SK-N-DZ (cell line): Measurements from ENCODE around the gene SERPINB10.

ENCODE experiments used
- DNase-seq: peaks from one replicate; pipeline ENCODE4 v3.0.0-alpha.2; 2015; ENCODE audit warnings: low spot score

Gene SERPINB10

GRCh38 chr18:63980896-63981460, 73.2 kb downstream of the SERPINB10 start:
- no peak for DNase-seq

DNA sequence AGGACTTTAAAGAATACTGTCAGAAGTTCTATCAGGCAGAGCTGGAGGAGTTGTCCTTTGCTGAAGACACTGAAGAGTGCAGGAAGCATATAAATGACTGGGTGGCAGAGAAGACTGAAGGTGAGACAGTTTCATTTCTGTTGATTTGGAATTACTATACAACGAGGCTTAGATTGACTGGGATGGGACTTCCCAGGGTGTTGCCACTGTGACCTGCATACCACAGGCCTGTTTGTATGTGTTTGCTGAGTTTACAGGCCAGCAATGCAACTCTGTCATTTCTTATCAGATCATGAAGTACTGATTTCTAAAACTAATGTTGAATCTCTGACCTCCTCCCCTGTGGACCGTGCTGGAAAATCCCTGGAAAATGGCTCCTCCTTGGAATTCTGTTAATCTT, 74.0 kb downstream of the SERPINB10 start:
- no peak for DNase-seq

GRCh38 chr18:63982361-63982760, 74.6 kb downstream of the SERPINB10 start:
- no peak for DNase-seq
